Vagina (tissue), 2 donors: ENCODE measurements around the gene CYP1A2.

Experiments
- CTCF ChIP-seq, 3 experiments: fragments of 450-650 bp in 2 of 3; fragments of 200-600 bp in 1 of 3; sonication (generic) in 1 of 3; IDR thresholded peaks; one replicate each; pipeline ENCODE4 v1.5.1; 2017 to 2019; ENCODE audit warnings: antibody characterized with exemption in 3 of 3, mild to moderate bottlenecking in 2 of 3, moderate library complexity in 2 of 3
- POLR2AphosphoS5 ChIP-seq, 2 donors: sonication (generic); formaldehyde crosslinking; IDR thresholded peaks; one replicate each; pipeline ENCODE4 v1.9.0; 2017; ENCODE audit warnings: antibody characterized with exemption in 2 of 2, mild to moderate bottlenecking in 2 of 2, low read depth in 1 of 2; ENCODE audit not compliant: insufficient read depth in 1 of 2

GRCh38 chr15:74800559-74801094 is 52.0 kb downstream of the CYP1A2 start:
- TF ChIP-seq CTCF (IDR thresholded peaks at IDR 0.05) (no peak), POLR2AphosphoS5 (IDR thresholded peaks at IDR 0.05; ENCODE audit: insufficient read depth in 1 of 2, low read depth in 1 of 2) (no peak)
